HK-2 (cell line): ENCODE measurements around the gene RAF1.
A peak's percentile ranks its signal among the peaks of the same experiment; 100 is the strongest.
"Not testable (repeated sequence)": the region's sequence is repeated elsewhere in the genome, so short reads cannot be mapped to it uniquely, and the experiment has no call there.

ENCODE experiments used
- DNase-seq: peaks from one replicate; pipeline ENCODE4 v3.0.0-alpha.2; 2018; ENCODE audit not compliant: unreplicated experiment

RAF1 gene

GRCh38 chr3:12663936-12664908 is at the start of gene RAF1:
Gene RAF1 (minus strand): TSS chr3:12664117. CDS start chr3:12618721, 45,396 bp downstream.
- DNase-seq: peak; percentile 93

GRCh38 chr3:12710062-12710461 is 46.1 kb upstream of the RAF1 start:
- DNase-seq: no peak

- DNase-seq: no peak
Measured at GRCh38 chr3:12709334-12709733, 45.4 kb upstream of the RAF1 start.

- peak; percentile 31 for DNase-seq
Measured at GRCh38 chr3:12708584-12709192, 44.8 kb upstream of the RAF1 start.

GRCh38 chr3:12707449-12707848 is 43.5 kb upstream of the RAF1 start:
- DNase-seq: no peak

GRCh38 chr3:12706504-12707253 is 42.8 kb upstream of the RAF1 start:
- peak; percentile 39 for DNase-seq

GRCh38 chr3:12705981-12706380 is 42.1 kb upstream of the RAF1 start:
- no peak for DNase-seq

GRCh38 chr3:12705374-12705926 is 41.5 kb upstream of the RAF1 start:
- DNase-seq: no peak

- no peak for DNase-seq
Measured at GRCh38 chr3:12702501-12702900, 38.6 kb upstream of the RAF1 start.

GRCh38 chr3:12701601-12702000 is 37.7 kb upstream of the RAF1 start:
- DNase-seq: not testable (repeated sequence)

- no peak for DNase-seq
Measured at GRCh38 chr3:12700800-12701199, 36.9 kb upstream of the RAF1 start.

GRCh38 chr3:12695916-12696315 is 32.0 kb upstream of the RAF1 start:
- DNase-seq: no peak

- no peak for DNase-seq
Measured at GRCh38 chr3:12695112-12695511, 31.2 kb upstream of the RAF1 start.

GRCh38 chr3:12692444-12692843 is 28.5 kb upstream of the RAF1 start:
- DNase-seq: no peak

GRCh38 chr3:12689997-12690711 is 26.2 kb upstream of the RAF1 start:
- no peak for DNase-seq

- no peak for DNase-seq
Measured at GRCh38 chr3:12687948-12688347, 24.0 kb upstream of the RAF1 start.

- DNase-seq: no peak
Measured at GRCh38 chr3:12686096-12686495, 22.2 kb upstream of the RAF1 start.

GRCh38 chr3:12681943-12682390 is 18.1 kb upstream of the RAF1 start:
- DNase-seq: no peak

GRCh38 chr3:12681089-12681942 is 17.4 kb upstream of the RAF1 start:
- DNase-seq: no peak

GRCh38 chr3:12679468-12679867 is 15.6 kb upstream of the RAF1 start:
- no peak for DNase-seq
